Measurements from ENCODE around the gene QRFP. TPM values are rescaled to one million over a fixed set of nuclear protein-coding genes. Genes with fewer than 3 reads are reported as not detected.

Gene QRFP
- total RNA-seq, 1 experiment from 2014 or later: not detected

DNA sequence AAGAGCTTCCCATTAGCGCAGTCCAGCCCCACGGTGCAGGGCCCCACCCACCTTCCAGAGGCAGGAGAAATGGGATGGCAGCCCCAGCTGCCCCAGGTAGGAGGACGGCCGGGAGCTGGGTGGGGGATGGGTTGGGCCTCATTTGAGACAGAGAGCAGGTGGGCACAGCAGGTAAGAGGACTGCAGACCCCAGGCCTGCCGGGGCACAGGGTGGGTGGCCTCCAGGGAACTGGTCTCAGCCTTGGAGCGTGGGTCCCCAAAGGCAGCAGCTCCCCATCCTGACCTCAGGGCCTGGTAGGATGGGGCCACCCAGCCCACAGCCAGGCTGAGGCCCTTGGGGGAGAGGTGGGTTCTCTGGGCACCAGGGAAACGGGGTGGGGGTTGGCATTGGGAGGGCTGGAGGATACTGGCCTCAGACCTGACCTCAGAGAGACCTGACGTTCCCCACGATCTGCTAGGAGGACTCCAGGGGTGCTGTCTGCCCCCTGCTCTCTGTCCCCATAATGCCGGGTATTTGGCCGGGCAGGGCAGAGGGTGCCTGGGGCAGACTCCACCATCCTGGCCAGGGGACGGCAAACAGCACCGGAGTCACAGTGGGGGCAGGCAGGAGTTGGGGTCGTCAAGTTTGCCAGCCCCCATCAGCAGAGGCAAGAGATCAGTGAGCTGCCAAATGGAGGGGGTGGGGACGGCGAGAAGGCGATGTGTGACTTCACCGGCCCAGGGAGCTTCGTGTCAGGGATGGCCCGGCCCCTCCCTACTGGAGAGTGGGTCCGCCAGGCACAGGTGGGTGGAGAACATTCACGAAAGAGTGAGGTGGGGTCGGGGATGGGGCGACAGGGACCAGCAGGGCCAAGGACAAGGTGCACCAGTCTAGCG, 6.8 kb upstream of the QRFP start:
- H3K4me2 ChIP-seq (ENCODE audit: low read depth, low read length, poor library complexity, severe bottlenecking): no peak overlapping the region
- no peaks in the 10 kb centered on the region for H4K20me1 ChIP-seq (ENCODE audit: insufficient read depth, low read depth, low read length)
- no peak overlapping the region for H3K4me3 ChIP-seq (ENCODE audit: low read length)
- no peak for DNase-seq
- no peaks in the 10 kb centered on the region for H3K27me3 ChIP-seq (ENCODE audit: low read length)
- H3K4me1 ChIP-seq (ENCODE audit: low read length): no peaks in the 10 kb centered on the region
- H3K36me3 ChIP-seq (ENCODE audit: insufficient read depth, low read length): no peaks in the 10 kb centered on the region
- no peak overlapping the region for H2AFZ ChIP-seq (ENCODE audit: low read length)
- H3K9me3 ChIP-seq (ENCODE audit: low read length): no peaks in the 10 kb centered on the region
- H3K27ac ChIP-seq (ENCODE audit: low read length): no peak overlapping the region
- H3K9me2 ChIP-seq (replicated peaks; ENCODE audit: insufficient read depth, low read length): no peaks in the 10 kb centered on the region
- H3K79me2 ChIP-seq (ENCODE audit: low read length): no peaks in the 10 kb centered on the region
- H3K9ac ChIP-seq (ENCODE audit: low read length): no peak overlapping the region

DNA sequence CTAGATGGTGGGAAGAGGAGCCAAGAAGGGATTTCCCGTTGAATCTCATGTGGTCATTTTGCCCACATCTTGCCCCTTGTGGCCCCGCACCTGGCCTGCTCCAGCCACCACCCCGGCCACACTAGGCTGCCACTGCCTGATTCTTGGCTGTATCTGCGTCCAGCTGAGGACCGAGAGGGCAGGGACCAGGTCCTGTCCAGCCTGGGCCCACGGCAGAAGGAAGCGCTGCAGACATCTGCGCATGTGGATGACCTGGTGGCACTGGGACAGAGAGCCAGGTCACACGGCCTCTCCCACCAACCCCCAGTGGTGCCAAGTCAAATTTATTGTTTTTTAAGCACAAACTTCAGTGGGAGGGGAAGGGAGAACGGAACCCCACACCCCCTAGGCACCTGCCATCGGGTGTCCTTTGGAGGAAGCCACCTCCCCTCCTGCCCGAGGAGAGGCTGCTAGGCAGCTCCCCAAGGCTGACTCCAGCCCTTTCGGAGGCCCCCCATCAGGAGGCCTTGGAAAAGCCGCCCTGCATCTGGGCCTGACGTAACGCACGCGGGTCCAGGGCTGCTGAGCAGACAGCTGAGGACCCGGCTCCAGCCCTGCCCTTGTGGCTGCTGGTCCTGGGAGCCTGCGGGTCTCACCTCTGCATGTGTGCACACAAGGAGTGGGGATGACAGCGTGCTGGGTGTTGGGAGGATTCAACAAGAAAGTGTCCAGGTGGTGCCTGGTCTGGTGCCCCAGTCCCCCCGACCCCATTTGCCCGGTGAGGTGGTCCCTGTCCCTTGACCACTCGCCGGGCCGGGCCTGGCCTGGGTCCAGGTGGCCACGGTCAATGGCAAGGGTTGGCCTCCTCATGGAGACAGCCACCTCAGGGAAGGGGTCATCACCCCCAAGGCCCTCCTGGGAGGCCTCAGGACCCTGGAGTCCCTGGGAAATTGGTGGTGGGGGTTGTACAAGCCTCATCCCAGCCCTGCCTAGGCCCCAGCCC, 5.9 kb upstream of the QRFP start:
- H3K4me2 ChIP-seq (ENCODE audit: low read depth, low read length, poor library complexity, severe bottlenecking): no peak overlapping the region
- H2AFZ ChIP-seq (ENCODE audit: low read length): no peak overlapping the region
- no peaks in the 10 kb centered on the region for H3K27me3 ChIP-seq (ENCODE audit: low read length)
- H3K4me3 ChIP-seq (ENCODE audit: low read length): no peak overlapping the region
- H3K36me3 ChIP-seq (ENCODE audit: insufficient read depth, low read length): no peaks in the 10 kb centered on the region
- DNase-seq: no peak
- no peak overlapping the region for H3K27ac ChIP-seq (ENCODE audit: low read length)
- no peaks in the 10 kb centered on the region for H3K79me2 ChIP-seq (ENCODE audit: low read length)
- no peaks in the 10 kb centered on the region for H3K9me3 ChIP-seq (ENCODE audit: low read length)
- no peaks in the 10 kb centered on the region for H3K9me2 ChIP-seq (replicated peaks; ENCODE audit: insufficient read depth, low read length)
- no peaks in the 10 kb centered on the region for H3K4me1 ChIP-seq (ENCODE audit: low read length)
- no peak overlapping the region for H3K9ac ChIP-seq (ENCODE audit: low read length)
- H4K20me1 ChIP-seq (ENCODE audit: insufficient read depth, low read depth, low read length): no peaks in the 10 kb centered on the region

DNA sequence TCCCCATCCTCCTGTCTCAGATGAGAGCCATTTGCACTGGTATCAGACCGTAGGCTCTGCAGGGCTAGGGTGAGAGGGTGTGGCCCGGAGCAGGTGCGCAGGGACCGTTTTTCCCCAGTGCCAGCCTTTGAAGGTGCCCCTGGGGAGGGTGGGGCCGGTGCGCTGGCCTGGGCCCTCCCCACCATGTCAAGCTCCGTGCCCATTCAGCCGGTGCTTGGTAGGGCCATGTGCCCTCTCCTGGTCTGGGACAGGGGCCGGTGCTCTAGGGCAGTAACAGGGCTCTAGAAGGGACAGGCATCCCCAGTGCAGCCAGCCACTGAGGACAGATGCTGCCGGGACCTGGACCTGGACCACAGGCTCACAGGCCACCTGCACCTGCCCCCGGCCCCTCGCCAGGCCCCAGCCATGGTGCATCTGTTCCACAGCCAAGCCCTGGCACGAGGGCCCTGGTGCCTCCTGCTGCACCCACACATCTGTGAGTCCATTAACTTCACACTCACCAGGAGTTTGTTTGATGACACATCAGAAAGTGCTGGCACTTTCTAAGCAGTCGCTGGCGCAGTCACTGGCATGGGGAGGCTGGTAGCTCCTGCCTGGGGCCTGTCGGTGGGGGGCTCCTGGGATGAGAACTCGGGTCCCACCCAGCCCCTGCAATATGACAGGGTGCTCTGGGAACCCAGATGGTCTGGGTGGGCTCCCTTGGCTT, 5.0 kb upstream of the QRFP start:
- Histone ChIP-seq H3K9ac (ENCODE audit: low read length) (no peak overlapping the region), H3K27ac (ENCODE audit: low read length) (no peak overlapping the region), H3K4me2 (ENCODE audit: low read depth, low read length, poor library complexity, severe bottlenecking) (no peak overlapping the region), H2AFZ (ENCODE audit: low read length) (no peak overlapping the region), H3K27me3 (ENCODE audit: low read length) (no peaks in the 10 kb centered on the region), H3K9me3 (ENCODE audit: low read length) (no peaks in the 10 kb centered on the region), H3K4me3 (ENCODE audit: low read length) (no peak overlapping the region), H3K79me2 (ENCODE audit: low read length) (no peaks in the 10 kb centered on the region), H3K9me2 (replicated peaks; ENCODE audit: insufficient read depth, low read length) (no peaks in the 10 kb centered on the region), H3K36me3 (ENCODE audit: insufficient read depth, low read length) (no peaks in the 10 kb centered on the region), H4K20me1 (ENCODE audit: insufficient read depth, low read depth, low read length) (no peaks in the 10 kb centered on the region; the same call in 1 of the 2 replicates), H3K4me1 (ENCODE audit: low read length) (no peaks in the 10 kb centered on the region)
- no peak for DNase-seq

DNA sequence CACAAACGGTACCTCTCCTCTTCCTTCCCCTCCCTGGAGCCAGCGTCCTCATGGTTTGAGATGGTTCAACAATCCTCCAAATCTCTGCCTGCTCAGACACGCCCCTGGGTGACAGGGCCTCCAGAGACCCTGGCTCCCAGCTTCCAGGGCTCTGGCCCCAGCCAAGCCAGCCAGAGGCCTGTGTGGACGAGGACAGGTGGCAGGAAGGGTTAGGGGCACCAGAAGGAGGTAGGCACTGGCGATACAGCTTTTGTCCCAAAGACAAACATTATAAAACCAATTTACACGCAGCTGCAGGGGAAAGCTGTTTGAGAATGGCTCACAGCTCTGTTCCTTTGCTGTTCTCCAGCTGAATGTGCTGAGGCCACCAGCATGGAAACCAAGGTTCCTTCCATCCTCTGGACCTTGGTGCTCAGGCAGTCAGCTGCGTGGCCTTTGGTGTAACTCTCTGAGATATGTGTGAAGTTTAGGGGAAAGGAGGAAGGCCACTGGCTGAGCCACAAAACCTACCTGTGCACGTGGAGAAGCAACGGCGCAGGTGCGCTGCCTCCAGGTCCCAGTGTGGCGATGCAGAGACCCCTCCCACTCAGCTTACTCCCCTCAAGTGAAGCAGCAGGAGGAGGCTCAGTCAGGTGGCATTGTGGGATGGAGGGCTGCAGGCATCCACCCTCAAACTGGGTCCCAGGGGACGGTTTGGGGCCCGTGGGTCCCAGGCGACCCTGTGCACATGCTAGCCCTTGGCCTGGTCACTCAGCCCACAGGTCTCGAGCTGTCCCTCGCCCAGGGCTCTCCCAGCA, 4.3 kb upstream of the QRFP start:
- Histone ChIP-seq H3K9me2 (replicated peaks; ENCODE audit: insufficient read depth, low read length) (no peaks in the 10 kb centered on the region), H2AFZ (ENCODE audit: low read length) (no peak overlapping the region), H3K4me1 (ENCODE audit: low read length) (no peaks in the 10 kb centered on the region), H3K4me2 (ENCODE audit: low read depth, low read length, poor library complexity, severe bottlenecking) (no peak overlapping the region), H3K36me3 (ENCODE audit: insufficient read depth, low read length) (no peaks in the 10 kb centered on the region), H3K27ac (ENCODE audit: low read length) (no peak overlapping the region), H4K20me1 (ENCODE audit: insufficient read depth, low read depth, low read length) (peaks cover 6% of the 10 kb centered on the region; the same call in 1 of the 2 replicates), H3K4me3 (ENCODE audit: low read length) (no peak overlapping the region), H3K9ac (ENCODE audit: low read length) (no peak overlapping the region), H3K9me3 (ENCODE audit: low read length) (no peaks in the 10 kb centered on the region), H3K79me2 (ENCODE audit: low read length) (no peaks in the 10 kb centered on the region), H3K27me3 (ENCODE audit: low read length) (no peaks in the 10 kb centered on the region)
- no peak for DNase-seq

DNA sequence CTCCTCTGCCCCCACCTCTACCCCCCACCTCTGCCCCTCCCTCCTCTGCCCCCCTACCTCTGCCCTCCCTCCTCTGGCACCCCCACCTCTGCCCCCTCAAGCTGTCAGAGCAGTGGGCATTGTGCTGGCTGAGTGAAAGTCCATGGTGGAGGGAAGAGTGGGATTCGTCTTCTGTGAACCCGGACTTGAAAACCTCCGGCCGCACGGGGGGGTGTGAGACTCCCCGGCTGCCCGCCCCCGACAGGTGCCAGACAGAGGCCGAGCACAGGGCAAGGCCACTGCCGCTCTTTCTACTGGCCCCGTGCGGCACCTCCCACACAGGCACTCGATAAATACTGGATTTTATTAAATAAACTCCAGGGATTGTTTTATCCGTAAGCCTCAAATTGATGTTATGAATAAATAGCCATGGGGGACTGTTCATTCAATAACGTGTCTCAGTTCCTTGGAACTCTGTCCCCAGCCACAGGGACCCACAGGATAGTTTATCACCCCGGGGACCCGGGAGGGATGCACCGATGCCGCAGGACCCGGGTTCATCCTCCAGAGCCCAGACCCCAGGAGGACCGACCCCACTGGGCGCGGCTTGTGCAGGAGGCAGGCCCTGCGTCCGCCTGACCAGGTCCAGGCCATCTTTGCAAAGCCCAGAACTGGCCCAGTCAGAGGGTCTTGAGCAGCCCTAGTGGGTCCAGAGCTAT, 2.6 kb upstream of the QRFP start:
- Histone ChIP-seq H3K27me3 (ENCODE audit: low read length) (no peaks in the 10 kb centered on the region), H4K20me1 (ENCODE audit: insufficient read depth, low read depth, low read length) (peaks cover 6% of the 10 kb centered on the region; the same call in 1 of the 2 replicates), H3K4me3 (ENCODE audit: low read length) (no peak overlapping the region), H3K9ac (ENCODE audit: low read length) (no peak overlapping the region), H3K9me3 (ENCODE audit: low read length) (no peaks in the 10 kb centered on the region), H2AFZ (ENCODE audit: low read length) (no peak overlapping the region), H3K4me2 (ENCODE audit: low read depth, low read length, poor library complexity, severe bottlenecking) (no peak overlapping the region), H3K4me1 (ENCODE audit: low read length) (no peaks in the 10 kb centered on the region), H3K79me2 (ENCODE audit: low read length) (no peaks in the 10 kb centered on the region), H3K27ac (ENCODE audit: low read length) (no peak overlapping the region), H3K36me3 (ENCODE audit: insufficient read depth, low read length) (no peaks in the 10 kb centered on the region), H3K9me2 (replicated peaks; ENCODE audit: insufficient read depth, low read length) (no peaks in the 10 kb centered on the region)
- no peak for DNase-seq

DNA sequence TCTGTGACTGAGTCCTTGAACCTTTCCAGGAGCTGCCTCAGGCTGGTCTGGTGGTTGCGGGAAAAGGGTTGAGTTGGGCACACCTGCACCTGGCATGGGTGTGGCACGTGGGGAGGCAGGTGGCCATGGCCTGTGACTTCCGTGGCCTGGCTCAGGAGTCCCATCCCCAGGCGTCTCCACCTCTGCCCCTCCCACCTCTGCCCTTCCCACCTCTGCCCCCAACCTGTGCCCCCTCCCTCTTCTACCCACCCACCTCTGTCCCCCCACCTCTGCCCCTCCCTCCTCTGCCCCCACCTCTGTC, 1.9 kb upstream of the QRFP start:
- no peaks in the 10 kb centered on the region for H3K9me2 ChIP-seq (replicated peaks; ENCODE audit: insufficient read depth, low read length)
- no peak overlapping the region for H3K4me3 ChIP-seq (ENCODE audit: low read length)
- DNase-seq: no peak
- no peaks in the 10 kb centered on the region for H3K9me3 ChIP-seq (ENCODE audit: low read length)
- H3K4me1 ChIP-seq (ENCODE audit: low read length): no peaks in the 10 kb centered on the region
- no peaks in the 10 kb centered on the region for H3K79me2 ChIP-seq (ENCODE audit: low read length)
- no peaks in the 10 kb centered on the region for H3K36me3 ChIP-seq (ENCODE audit: insufficient read depth, low read length)
- H2AFZ ChIP-seq (ENCODE audit: low read length): no peak overlapping the region
- H4K20me1 ChIP-seq (ENCODE audit: insufficient read depth, low read depth, low read length): peaks cover 6% of the 10 kb centered on the region; the same call in 1 of the 2 replicates
- no peak overlapping the region for H3K4me2 ChIP-seq (ENCODE audit: low read depth, low read length, poor library complexity, severe bottlenecking)
- no peaks in the 10 kb centered on the region for H3K27me3 ChIP-seq (ENCODE audit: low read length)
- no peak overlapping the region for H3K27ac ChIP-seq (ENCODE audit: low read length)
- H3K9ac ChIP-seq (ENCODE audit: low read length): no peak overlapping the region

DNA sequence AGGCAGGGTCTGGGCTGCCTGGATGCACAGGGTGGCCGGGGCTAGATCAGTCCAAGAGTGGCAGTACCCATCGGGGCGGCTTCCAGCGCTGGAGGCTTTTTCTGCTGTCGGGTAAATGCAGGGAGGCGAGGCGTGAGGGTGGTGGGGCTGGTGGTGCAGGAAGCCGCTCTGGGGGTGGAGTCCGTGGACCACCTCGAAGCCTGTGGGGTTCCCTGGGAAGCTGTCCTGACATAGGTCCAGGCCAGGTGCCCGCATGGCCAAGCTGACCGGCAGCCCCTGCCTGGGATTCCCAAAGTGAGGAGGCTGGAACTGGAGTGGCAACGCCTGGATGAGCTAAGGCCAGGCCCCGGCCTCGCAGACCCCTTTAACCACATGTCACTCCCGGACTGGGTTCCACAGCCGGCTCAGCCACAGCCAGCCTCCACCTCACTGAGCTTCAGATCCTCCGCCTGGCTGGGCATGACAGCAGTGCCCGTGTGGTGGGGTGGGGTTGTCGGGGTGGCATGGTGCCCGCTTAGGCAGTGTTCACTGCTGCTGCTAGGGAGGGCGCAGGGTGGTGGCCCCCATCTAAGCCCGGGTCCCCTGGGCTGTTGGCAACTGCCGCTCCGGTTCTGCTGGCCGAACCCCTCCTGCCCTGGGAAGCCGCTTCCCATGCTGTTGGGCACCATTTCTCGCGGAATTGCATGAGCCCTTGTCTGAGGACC, 1.4 kb upstream of the QRFP start:
- no peak overlapping the region for H3K27ac ChIP-seq (ENCODE audit: low read length)
- no peaks in the 10 kb centered on the region for H3K36me3 ChIP-seq (ENCODE audit: insufficient read depth, low read length)
- no peak overlapping the region for H3K4me2 ChIP-seq (ENCODE audit: low read depth, low read length, poor library complexity, severe bottlenecking)
- no peaks in the 10 kb centered on the region for H3K4me1 ChIP-seq (ENCODE audit: low read length)
- H2AFZ ChIP-seq (ENCODE audit: low read length): no peak overlapping the region
- no peaks in the 10 kb centered on the region for H3K27me3 ChIP-seq (ENCODE audit: low read length)
- no peaks in the 10 kb centered on the region for H3K9me3 ChIP-seq (ENCODE audit: low read length)
- H4K20me1 ChIP-seq (ENCODE audit: insufficient read depth, low read depth, low read length): peaks cover 6% of the 10 kb centered on the region; the same call in 1 of the 2 replicates
- no peak overlapping the region for H3K9ac ChIP-seq (ENCODE audit: low read length)
- no peaks in the 10 kb centered on the region for H3K79me2 ChIP-seq (ENCODE audit: low read length)
- no peak for DNase-seq
- H3K4me3 ChIP-seq (ENCODE audit: low read length): no peak overlapping the region
- no peaks in the 10 kb centered on the region for H3K9me2 ChIP-seq (replicated peaks; ENCODE audit: insufficient read depth, low read length)

All from Karpas-422 (cell line).